Uterus (tissue), 2 donors: ENCODE measurements around the gene ZNF865.

Experiments
- CTCF ChIP-seq, 4 experiments: fragments of 200-600 bp in 2 of 4; fragments of 450-650 bp in 2 of 4; sonication (generic) in 2 of 4; IDR thresholded peaks; one replicate each; pipeline ENCODE4 v1.5.1; 2016 to 2019; ENCODE audit warnings: antibody characterized with exemption in 4 of 4, mild to moderate bottlenecking in 2 of 4, moderate library complexity in 1 of 4
- POLR2A ChIP-seq, 2 donors: fragments of 450-650 bp; IDR thresholded peaks; one replicate each; pipeline ENCODE4 v1.6.1; 2016; ENCODE audit warnings: antibody characterized with exemption in 2 of 2, mild to moderate bottlenecking in 1 of 2, moderate library complexity in 1 of 2

- no peak for TF ChIP-seq CTCF (IDR thresholded peaks at IDR 0.05)
- TF ChIP-seq POLR2A (IDR thresholded peaks at IDR 0.05) = no peak
These were observed 16.3 kb downstream of the ZNF865 start for GRCh38 chr19:55621673-55622231.
